IMR-90 (cell line): ENCODE measurements around the gene BAHD1.

Source experiments
- CEBPB ChIP-seq: IDR thresholded peaks from 2 replicates; pipeline ENCODE4 v1.6.1; 2012; ENCODE audit warnings: low read depth, low read length, improper control_type of control experiment
- FOS ChIP-seq: fragments of 150-350 bp; IDR thresholded peaks from 2 replicates; pipeline ENCODE4 v1.6.1; 2016; ENCODE audit warnings: low read depth, low read length
- MAFK ChIP-seq: IDR thresholded peaks from 2 replicates; pipeline ENCODE4 v1.6.1; 2012; ENCODE audit warnings: low read depth, low read length, improper control_type of control experiment
- MAZ ChIP-seq: IDR thresholded peaks from 2 replicates; pipeline ENCODE4 v1.6.1; 2012; ENCODE audit warnings: low read depth, mild to moderate bottlenecking, low read length, improper control_type of control experiment, moderate library complexity, borderline replicate concordance
- MXI1 ChIP-seq: IDR thresholded peaks from 2 replicates; pipeline ENCODE4 v1.6.1; 2012; ENCODE audit warnings: low read depth, mild to moderate bottlenecking, low read length, moderate library complexity, borderline replicate concordance
- POLR2A ChIP-seq: IDR thresholded peaks from 2 replicates; pipeline ENCODE4 v1.6.1; 2012; ENCODE audit warnings: mild to moderate bottlenecking, low read depth, low read length
- RCOR1 ChIP-seq: IDR thresholded peaks from 2 replicates; pipeline ENCODE4 v1.6.1; 2012; ENCODE audit warnings: mild to moderate bottlenecking, low read length, improper control_type of control experiment; ENCODE audit not compliant: insufficient replicate concordance
- RFX5 ChIP-seq: IDR thresholded peaks from 2 replicates; pipeline ENCODE4 v1.8.0; 2012; ENCODE audit warnings: low read depth, mild to moderate bottlenecking, low read length, moderate library complexity
- SMC3 ChIP-seq: fragments of 150-350 bp; IDR thresholded peaks from 2 replicates; pipeline ENCODE4 v1.6.1; 2016; ENCODE audit warnings: low read depth, mild to moderate bottlenecking, antibody characterized with exemption, low read length, moderate library complexity
- TF ChIP-seq, protein P1 (sequence below): conservative IDR thresholded peaks from 2 replicates; pipeline ENCODE4 v1.5.1; 2012; ENCODE audit warnings: mild to moderate bottlenecking, low read depth, low read length, improper control_type of control experiment
- TF ChIP-seq, protein P2 (sequence below): fragments of 150-350 bp; IDR thresholded peaks from 2 replicates; pipeline ENCODE4 v1.6.1; 2016; ENCODE audit warnings: low read depth, mild to moderate bottlenecking, low read length, moderate library complexity, borderline replicate concordance
- TF ChIP-seq, protein P3 (sequence below): fragments of 150-350 bp; IDR thresholded peaks from 2 replicates; pipeline ENCODE4 v1.6.1; 2017; ENCODE audit warnings: mild to moderate bottlenecking, antibody characterized with exemption, low read length, low read depth

DNA sequence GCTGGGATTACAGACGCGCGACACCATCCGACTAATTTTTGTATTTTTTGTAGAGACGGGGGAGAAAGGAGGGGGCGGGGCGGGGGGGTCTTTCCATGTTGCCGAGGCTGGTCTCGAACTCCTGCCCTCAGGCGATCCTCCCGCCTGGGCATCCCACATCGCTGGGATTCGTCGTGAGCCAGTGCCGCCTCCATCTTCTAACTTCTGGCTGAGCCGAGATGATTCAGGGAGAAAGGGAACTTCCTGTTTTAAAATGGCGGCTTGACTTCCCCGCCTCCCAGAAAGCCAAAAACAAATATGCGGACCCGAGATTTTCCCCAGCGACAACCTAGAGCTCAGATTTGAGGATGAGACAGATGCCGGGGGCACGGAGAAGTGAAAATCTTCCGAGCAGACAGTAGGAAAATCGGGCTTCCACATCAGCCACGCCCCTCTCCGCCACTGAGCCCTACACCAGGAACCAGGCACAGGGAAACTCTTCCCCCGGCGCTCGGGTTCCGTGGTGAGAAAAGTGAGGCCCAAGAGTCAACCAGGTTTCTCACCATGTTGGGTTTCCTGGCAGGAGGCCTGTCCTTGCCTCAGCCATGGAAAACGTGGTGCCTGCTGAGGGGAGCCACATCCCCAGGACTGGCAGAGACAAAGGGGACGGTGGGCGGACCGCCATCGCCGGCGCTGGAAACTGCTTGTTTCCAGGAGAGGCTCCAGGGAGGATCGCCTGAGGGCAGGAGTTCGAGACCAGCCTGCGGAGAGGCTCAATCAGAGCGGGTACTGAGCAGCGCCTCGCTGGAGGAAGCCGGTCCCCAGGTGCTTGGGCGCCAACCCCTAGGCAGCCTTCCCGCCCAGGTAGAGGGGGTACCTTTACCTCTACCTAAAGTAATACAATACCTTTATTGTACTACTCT is 48.8 kb downstream of the BAHD1 start:
- TF ChIP-seq, protein P1, sequence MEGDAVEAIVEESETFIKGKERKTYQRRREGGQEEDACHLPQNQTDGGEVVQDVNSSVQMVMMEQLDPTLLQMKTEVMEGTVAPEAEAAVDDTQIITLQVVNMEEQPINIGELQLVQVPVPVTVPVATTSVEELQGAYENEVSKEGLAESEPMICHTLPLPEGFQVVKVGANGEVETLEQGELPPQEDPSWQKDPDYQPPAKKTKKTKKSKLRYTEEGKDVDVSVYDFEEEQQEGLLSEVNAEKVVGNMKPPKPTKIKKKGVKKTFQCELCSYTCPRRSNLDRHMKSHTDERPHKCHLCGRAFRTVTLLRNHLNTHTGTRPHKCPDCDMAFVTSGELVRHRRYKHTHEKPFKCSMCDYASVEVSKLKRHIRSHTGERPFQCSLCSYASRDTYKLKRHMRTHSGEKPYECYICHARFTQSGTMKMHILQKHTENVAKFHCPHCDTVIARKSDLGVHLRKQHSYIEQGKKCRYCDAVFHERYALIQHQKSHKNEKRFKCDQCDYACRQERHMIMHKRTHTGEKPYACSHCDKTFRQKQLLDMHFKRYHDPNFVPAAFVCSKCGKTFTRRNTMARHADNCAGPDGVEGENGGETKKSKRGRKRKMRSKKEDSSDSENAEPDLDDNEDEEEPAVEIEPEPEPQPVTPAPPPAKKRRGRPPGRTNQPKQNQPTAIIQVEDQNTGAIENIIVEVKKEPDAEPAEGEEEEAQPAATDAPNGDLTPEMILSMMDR = no peak
- TF ChIP-seq RCOR1 (no peak), CEBPB (no peak), POLR2A (no peak), RFX5 (no peak), FOS (no peak), MXI1 (no peak), MAZ (no peak), MAFK (no peak), SMC3 (no peak)
- TF ChIP-seq, protein P2, sequence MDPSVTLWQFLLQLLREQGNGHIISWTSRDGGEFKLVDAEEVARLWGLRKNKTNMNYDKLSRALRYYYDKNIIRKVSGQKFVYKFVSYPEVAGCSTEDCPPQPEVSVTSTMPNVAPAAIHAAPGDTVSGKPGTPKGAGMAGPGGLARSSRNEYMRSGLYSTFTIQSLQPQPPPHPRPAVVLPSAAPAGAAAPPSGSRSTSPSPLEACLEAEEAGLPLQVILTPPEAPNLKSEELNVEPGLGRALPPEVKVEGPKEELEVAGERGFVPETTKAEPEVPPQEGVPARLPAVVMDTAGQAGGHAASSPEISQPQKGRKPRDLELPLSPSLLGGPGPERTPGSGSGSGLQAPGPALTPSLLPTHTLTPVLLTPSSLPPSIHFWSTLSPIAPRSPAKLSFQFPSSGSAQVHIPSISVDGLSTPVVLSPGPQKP = no peak
- TF ChIP-seq, protein P3, sequence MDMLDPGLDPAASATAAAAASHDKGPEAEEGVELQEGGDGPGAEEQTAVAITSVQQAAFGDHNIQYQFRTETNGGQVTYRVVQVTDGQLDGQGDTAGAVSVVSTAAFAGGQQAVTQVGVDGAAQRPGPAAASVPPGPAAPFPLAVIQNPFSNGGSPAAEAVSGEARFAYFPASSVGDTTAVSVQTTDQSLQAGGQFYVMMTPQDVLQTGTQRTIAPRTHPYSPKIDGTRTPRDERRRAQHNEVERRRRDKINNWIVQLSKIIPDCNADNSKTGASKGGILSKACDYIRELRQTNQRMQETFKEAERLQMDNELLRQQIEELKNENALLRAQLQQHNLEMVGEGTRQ = no peak
